Right lobe of liver (tissue), 6 donors: ENCODE data around the gene NUDT22. TPM values are rescaled to one million over a fixed set of nuclear protein-coding genes. Genes with fewer than 3 reads are reported as not detected.

Source experiments
- ATAC-seq, 4 donors: fragments of 200-7000 bp; cut with Tn5 transposase; one replicate each; pipeline ENCODE4 v1.9.1; 2020; ENCODE audit warnings: mild to moderate bottlenecking in 4 of 4, moderate library complexity in 4 of 4
- DNase-seq, 3 donors: peaks; one replicate each; pipeline ENCODE4 v3.0.0-alpha.2; 2020
- H3K27ac ChIP-seq, 3 donors: fragments of 200-600 bp; one replicate each; pipeline ENCODE4 v1.8.0; 2022
- H3K27me3 ChIP-seq, 2 donors: fragments of 200-600 bp; one replicate each; pipeline ENCODE4 v1.8.0; 2022
- H3K36me3 ChIP-seq, 4 donors: fragments of 200-600 bp; sonication (generic) in 1 of 4; one replicate each; pipeline versions ENCODE4 v1.5.1 to v1.8.0; 2017 to 2022; ENCODE audit warnings: control low read depth in 1 of 4
- H3K4me1 ChIP-seq, 4 donors: fragments of 200-600 bp; sonication (generic) in 1 of 4; one replicate each; pipeline versions ENCODE4 v1.5.1 to v1.8.0; 2017 to 2022; ENCODE audit warnings: control low read depth in 1 of 4
- H3K4me3 ChIP-seq, 3 donors: fragments of 200-600 bp; one replicate each; pipeline ENCODE4 v1.8.0; 2022
- H3K9me3 ChIP-seq, 4 donors: fragments of 200-600 bp; sonication (generic) in 1 of 4; one replicate each; pipeline versions ENCODE4 v1.5.1 to v1.8.0; 2017 to 2022; ENCODE audit warnings: control low read depth in 1 of 4
- POLR2A ChIP-seq: fragments of 450-650 bp; IDR thresholded peaks from one replicate; pipeline ENCODE4 v1.6.1; 2017; ENCODE audit warnings: antibody characterized with exemption, mild to moderate bottlenecking
- WGBS: methylation state at CpG from one replicate; pipeline ENCODE4 v1.1.6; 2018; ENCODE audit warnings: low coverage, low lambda C conversion rate; ENCODE audit not compliant: insufficient coverage; ENCODE audit errors: missing lambda C conversion rate; 5-methylcytosine and 5-hydroxymethylcytosine counted together
- intact Hi-C, 2 donors: fragments of 100-400 bp; cut with DNase I; formaldehyde crosslinking; loops; one replicate each; pipeline versions ENCODE4 v1.11.2 to v1.14.1; 2022
- total RNA-seq, 6 experiments: library from RNA; depleted of rRNA in 2 of 6; stranded (reverse); fragments of >200 nt in 2 of 6; fragmentation: NEBNext Ultra II Directional in 3 of 6; extraction: Animal tissue kit (Norgen Biotek cat#: 25700) in 3 of 6; gene quantifications; one replicate each; pipeline versions ENCODE4 v1.1.0 to v1.2.4, GENCODE V29; 2016 to 2023
- TF ChIP-seq, protein P1 (sequence below), 4 donors: fragments of 200-600 bp in 3 of 4; fragments of 450-650 bp in 1 of 4; IDR thresholded peaks; one replicate each; pipeline versions ENCODE4 v1.5.1 to v1.8.0; 2016 to 2022; ENCODE audit warnings: antibody characterized with exemption in 4 of 4, mild to moderate bottlenecking in 2 of 4
- donor health status: DM: no; HTN: yes; CAD: no.
- donor health status: DM: no; HTN: no; CAD: no.
- donor health status: DM: no; HTN: no; CAD: no.
- donor health status: DM: no; HTN: yes; CAD: no.
- donor health status: DM: no; HTN: yes; CAD: no.

The NUDT22 gene
- total RNA-seq, 6 experiments from 2014 or later: 23.2 to 46.7 (median 32.1) TPM

DNA sequence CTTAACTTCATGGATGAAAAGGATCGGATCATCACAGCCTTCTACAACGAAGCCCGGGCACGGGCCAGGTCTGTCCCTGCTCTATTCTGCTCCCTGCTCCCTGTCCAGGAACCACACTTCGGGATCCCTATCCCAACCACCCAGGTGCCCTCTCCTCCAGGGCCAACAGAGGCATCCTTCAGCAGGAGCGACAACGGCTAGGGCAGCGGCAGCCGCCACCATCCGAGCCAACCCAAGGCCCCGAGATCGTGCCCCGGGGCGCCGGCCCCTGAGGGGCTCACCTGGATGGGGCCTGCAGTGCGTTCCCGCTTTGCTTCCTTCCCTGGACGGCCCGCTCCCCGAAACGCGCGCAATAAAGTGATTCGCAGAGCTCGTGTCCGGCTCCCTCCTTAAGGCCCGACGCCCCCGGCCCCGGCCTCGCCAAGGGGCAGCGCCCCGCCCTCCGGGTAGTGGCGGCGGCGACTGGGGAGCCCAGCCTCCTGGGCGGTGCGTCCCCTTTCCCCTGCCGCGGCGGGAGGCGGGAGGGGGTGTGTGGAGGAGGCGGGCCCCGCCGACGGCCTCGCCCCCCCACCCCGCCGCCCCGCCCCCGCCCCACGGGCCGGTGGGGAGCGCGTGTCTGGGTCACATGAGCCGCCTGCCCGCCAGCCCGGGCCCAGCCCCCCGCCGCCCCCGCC is 8.0 kb downstream of the NUDT22 start, which contains the start of gene VEGFB:
Gene VEGFB, plus strand, starts transcription at position 672 of the 674 bp plus-strand sequence. CDS start 250 bp downstream, outside the sequence.
- DNase-seq (peak; percentile 81 to 87 (median 81)), ATAC-seq (peak; percentile 43 to 66 (median 52))
- no peaks in the 10 kb centered on the region for H3K36me3 ChIP-seq
- H3K27ac ChIP-seq: peak within 1 kb of the TSS; percentile 36 to 79 (median 57)
- 8% methylated on average over 6 of the region's 62 CpGs for WGBS
- TF ChIP-seq, protein P1, sequence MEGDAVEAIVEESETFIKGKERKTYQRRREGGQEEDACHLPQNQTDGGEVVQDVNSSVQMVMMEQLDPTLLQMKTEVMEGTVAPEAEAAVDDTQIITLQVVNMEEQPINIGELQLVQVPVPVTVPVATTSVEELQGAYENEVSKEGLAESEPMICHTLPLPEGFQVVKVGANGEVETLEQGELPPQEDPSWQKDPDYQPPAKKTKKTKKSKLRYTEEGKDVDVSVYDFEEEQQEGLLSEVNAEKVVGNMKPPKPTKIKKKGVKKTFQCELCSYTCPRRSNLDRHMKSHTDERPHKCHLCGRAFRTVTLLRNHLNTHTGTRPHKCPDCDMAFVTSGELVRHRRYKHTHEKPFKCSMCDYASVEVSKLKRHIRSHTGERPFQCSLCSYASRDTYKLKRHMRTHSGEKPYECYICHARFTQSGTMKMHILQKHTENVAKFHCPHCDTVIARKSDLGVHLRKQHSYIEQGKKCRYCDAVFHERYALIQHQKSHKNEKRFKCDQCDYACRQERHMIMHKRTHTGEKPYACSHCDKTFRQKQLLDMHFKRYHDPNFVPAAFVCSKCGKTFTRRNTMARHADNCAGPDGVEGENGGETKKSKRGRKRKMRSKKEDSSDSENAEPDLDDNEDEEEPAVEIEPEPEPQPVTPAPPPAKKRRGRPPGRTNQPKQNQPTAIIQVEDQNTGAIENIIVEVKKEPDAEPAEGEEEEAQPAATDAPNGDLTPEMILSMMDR (IDR thresholded peaks at IDR 0.05): no peak
- peak; percentile 27 for TF ChIP-seq POLR2A
- peaks cover 0 to 32% (median 7%) of the 10 kb centered on the region in 4 donors for H3K4me1 ChIP-seq
- H3K4me3 ChIP-seq: peak within 1 kb of the TSS; percentile 54 to 58 (median 57)
- intact Hi-C loops: no loop called here
- H3K27me3 ChIP-seq: no peaks in the 10 kb centered on the region
- H3K9me3 ChIP-seq: no peaks in the 10 kb centered on the region

DNA sequence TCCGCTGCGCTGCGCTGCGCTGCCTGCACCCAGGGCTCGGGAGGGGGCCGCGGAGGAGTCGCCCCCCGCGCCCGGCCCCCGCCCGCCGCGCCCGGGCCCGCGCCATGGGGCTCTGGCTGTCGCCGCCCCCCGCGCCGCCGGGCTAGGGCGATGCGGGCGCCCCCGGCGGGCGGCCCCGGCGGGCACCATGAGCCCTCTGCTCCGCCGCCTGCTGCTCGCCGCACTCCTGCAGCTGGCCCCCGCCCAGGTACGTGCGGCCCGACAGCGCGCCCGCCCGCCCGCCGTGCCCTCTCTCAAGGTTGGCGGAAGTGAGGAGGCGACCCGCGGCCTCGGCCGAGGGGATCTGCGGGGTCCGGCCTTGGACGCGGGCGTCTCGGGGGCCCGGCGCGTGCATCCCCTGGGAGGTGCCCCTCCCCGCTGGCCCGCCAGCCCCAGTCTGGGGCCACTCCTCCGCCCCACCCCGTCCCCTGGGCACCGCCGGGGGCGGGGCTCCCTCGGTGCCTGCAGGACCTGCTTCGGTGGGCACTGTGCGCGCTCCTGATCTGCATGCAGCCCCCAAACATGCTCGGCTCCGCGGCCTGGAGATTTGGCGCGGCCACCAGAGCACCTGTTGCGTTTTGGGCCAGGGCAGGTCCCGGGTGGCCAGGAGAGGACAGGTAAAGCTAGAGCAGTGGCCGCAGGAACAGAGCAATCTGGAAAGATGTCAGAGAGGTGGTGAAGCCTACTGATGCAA is 8.7 kb downstream of the NUDT22 start:
- Histone ChIP-seq H3K36me3 (no peaks in the 10 kb centered on the region), H3K4me3 (peak overlapping the region; percentile 54 to 58 (median 57)), H3K27me3 (no peaks in the 10 kb centered on the region), H3K4me1 (peaks cover 0 to 31% (median 7%) of the 10 kb centered on the region in 4 donors), H3K27ac (peak overlapping the region; percentile 36 to 79 (median 57)), H3K9me3 (no peaks in the 10 kb centered on the region)
- 0% methylated on average over 2 of the region's 80 CpGs for WGBS
- ATAC-seq (peak; percentile 8 to 37 (median 23)), DNase-seq (peak in 2 of 3 donors; percentile 64 to 73)
- TF ChIP-seq POLR2A: peak; percentile 41
- TF ChIP-seq, protein P1 (IDR thresholded peaks at IDR 0.05): no peak
- intact Hi-C loops: no loop called here

DNA sequence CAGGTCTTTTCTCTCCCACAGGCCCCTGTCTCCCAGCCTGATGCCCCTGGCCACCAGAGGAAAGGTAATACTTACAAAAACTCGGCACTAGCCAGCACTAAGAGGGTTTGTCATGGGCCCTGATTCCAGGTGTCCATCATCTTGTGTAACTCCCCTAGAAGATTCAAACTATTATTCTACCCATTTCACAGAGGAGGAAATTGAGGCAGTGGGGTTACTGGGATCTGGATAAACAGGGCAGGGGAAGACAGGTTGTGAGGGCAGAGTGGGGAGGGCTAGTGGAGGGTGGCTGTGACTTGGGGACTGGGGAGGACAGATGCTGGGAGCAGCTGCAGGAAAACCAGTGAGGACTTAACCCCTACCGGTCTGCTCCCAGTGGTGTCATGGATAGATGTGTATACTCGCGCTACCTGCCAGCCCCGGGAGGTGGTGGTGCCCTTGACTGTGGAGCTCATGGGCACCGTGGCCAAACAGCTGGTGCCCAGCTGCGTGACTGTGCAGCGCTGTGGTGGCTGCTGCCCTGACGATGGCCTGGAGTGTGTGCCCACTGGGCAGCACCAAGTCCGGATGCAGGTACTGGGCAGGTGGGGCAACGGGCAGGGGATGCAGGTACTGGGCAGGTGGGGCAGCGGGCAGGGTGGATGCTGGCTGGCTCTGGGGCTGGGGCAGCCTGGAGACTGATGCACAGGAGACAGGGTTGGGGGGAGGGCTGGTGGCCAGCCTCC is 9.5 kb downstream of the NUDT22 start:
- H3K27me3 ChIP-seq: no peaks in the 10 kb centered on the region
- ATAC-seq: no peak
- no peak for TF ChIP-seq POLR2A
- TF ChIP-seq, protein P1 (IDR thresholded peaks at IDR 0.05): no peak
- no CpG with 5 or more reads among the region's 12 CpGs for WGBS
- H3K4me1 ChIP-seq: peaks cover 0 to 35% (median 10%) of the 10 kb centered on the region in 4 donors
- peak overlapping the region in 1 of 3 donors; percentile 79 for H3K27ac ChIP-seq
- DNase-seq: peak in 1 of 3 donors; percentile 49
- H3K36me3 ChIP-seq: no peaks in the 10 kb centered on the region
- H3K4me3 ChIP-seq: peak overlapping the region; percentile 54 to 58 (median 57)
- intact Hi-C loops: no loop called here
- H3K9me3 ChIP-seq: no peaks in the 10 kb centered on the region

DNA sequence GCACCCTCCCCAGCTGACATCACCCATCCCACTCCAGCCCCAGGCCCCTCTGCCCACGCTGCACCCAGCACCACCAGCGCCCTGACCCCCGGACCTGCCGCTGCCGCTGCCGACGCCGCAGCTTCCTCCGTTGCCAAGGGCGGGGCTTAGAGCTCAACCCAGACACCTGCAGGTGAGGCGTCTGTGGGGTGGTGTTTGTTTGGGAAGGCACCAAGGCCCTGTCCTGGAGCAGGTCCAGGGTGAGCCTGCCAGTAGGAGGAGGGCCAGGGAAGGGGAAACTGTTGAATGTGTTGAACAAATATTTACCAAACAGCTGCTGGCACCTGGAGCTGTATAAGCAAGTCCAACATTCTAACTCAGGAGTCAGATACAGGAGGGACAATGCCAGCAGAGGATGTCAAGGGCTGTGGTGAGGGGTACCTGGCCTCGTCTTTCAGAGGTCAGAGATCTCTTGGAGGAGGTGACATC is 11.4 kb downstream of the NUDT22 start:
- H3K4me3 ChIP-seq: no peak overlapping the region
- peak; percentile 29 to 48 (median 37) for ATAC-seq
- intact Hi-C loops: no loop called here

More for the DNA sequence above, 11.4 kb downstream of the NUDT22 start:
- H3K36me3 ChIP-seq: no peaks in the 10 kb centered on the region
- H3K27me3 ChIP-seq: no peaks in the 10 kb centered on the region
- DNase-seq: peak; percentile 90 to 96 (median 95)
- peaks cover 0 to 40% (median 12%) of the 10 kb centered on the region in 4 donors for H3K4me1 ChIP-seq
- peak overlapping the region in 2 of 3 donors; percentile 5 to 97 for H3K27ac ChIP-seq
- peak; percentile 72 for TF ChIP-seq POLR2A
- TF ChIP-seq, protein P1 (IDR thresholded peaks at IDR 0.05): no peak
- 41% methylated on average over 11 of the region's 12 CpGs for WGBS
- H3K9me3 ChIP-seq: no peaks in the 10 kb centered on the region
